Measurements from ENCODE around the gene PPIL4.

PPIL4 gene

DNA sequence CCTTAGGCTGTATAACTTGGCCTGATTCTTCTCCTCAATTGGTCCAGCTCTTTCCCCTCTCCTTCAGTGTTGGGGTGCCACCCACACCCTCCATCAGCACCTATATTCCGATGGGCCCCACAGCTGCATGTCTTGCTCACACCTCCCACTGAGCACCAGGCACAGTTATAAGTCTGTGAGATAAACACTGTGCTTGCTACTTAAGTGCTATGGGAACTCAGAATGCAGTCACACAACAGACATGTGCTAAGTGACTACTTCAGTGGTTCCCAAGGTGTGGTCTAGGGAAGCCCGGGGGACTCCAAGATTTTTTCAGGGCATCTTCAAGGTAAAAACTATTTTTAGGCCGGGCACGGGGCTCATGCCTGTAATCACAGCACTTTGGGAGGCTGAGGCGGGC, 68.3 kb downstream of the PPIL4 start:
- no peak for DNase-seq
- no peak overlapping the region for H3K27ac Mint-ChIP-seq
- peaks cover 3% of the 10 kb centered on the region for H3K27me3 Mint-ChIP-seq (ENCODE audit: low read depth, poor library complexity)
- H3K9me3 Mint-ChIP-seq = no peaks in the 10 kb centered on the region
- no peak overlapping the region for H3K4me3 Mint-ChIP-seq
- peaks cover 41% of the 10 kb centered on the region for H3K4me1 Mint-ChIP-seq
- H3K36me3 Mint-ChIP-seq (ENCODE audit: low read depth) = no peaks in the 10 kb centered on the region
- TF ChIP-seq, protein P1, sequence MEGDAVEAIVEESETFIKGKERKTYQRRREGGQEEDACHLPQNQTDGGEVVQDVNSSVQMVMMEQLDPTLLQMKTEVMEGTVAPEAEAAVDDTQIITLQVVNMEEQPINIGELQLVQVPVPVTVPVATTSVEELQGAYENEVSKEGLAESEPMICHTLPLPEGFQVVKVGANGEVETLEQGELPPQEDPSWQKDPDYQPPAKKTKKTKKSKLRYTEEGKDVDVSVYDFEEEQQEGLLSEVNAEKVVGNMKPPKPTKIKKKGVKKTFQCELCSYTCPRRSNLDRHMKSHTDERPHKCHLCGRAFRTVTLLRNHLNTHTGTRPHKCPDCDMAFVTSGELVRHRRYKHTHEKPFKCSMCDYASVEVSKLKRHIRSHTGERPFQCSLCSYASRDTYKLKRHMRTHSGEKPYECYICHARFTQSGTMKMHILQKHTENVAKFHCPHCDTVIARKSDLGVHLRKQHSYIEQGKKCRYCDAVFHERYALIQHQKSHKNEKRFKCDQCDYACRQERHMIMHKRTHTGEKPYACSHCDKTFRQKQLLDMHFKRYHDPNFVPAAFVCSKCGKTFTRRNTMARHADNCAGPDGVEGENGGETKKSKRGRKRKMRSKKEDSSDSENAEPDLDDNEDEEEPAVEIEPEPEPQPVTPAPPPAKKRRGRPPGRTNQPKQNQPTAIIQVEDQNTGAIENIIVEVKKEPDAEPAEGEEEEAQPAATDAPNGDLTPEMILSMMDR (IDR thresholded peaks at IDR 0.05) = no peak

DNA sequence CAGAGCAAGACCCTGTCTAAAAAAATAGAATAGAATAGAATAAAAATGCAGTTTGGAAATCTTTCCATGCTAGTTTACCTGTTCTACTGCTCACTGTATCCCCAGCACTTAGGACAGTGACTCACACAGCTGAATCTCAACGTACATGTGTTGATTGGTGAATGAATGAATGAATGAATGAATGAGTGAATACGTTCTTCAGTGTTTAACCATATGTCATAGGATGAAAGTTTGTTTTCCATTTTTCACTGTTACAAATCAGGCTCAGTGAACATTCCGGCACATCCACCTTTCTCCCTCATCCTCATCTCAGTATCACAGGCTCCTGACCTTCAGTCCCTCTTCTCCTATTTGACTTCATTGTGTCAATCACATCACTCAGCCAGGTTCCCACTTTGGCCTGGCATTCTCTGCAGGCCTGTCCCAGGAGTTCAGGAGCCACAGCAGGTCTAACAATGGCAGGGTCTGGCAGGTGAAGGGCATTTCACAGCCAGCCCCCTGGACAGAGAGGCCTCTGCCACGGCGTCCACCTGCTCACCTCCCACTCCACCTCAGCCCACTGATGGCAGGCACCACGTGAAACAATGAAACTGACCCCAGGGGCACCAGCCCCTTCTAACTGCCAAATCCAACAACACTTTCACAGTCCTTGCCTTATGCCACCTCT, 68.9 kb downstream of the PPIL4 start:
- H3K9me3 Mint-ChIP-seq = no peaks in the 10 kb centered on the region
- H3K27me3 Mint-ChIP-seq (ENCODE audit: low read depth, poor library complexity) = peaks cover 3% of the 10 kb centered on the region
- H3K36me3 Mint-ChIP-seq (ENCODE audit: low read depth) = no peaks in the 10 kb centered on the region
- no peak overlapping the region for H3K27ac Mint-ChIP-seq
- H3K4me3 Mint-ChIP-seq = no peak overlapping the region
- H3K4me1 Mint-ChIP-seq = peaks cover 35% of the 10 kb centered on the region
- TF ChIP-seq, protein P1 (IDR thresholded peaks at IDR 0.05) = no peak
- DNase-seq = no peak

DNA sequence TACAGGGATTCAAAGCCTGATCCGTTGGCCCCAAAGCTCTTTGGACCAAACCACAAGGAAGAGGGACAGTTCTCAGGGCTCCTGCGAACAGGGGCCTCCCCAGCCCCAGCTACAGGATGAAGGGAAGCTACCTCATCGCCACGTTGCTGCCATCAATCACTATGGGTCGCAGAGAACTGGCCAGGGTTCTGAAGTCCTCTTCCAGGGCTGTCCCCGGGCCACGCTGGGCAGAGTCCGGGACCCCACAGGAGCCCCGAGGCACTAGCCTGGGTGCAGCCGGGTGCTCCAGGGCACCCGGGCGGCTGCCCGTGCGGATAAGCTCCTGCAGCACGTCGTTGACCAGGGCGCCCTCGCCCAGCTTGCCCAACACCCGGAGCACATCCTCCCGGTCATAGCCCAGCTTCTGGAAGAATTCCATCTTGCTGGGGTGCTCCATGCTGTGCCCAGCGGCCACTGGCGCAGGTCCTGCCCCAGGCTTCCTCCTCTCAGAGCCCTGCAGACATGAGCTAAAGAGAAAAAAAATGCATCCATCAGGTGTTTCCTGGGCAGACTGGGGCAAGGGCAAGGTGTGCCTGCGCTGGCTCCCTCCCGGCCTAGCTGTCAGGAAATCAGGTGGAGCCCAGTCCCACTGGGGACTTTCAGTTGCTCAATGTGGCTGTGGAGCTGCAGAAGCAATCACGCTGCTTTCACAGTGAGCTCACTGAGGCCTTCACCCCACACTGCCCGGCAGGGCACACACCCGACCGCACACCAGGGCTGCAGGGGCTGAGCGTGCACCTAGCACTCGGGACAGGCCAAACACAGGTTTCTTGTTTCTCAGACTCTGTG, 71.5 kb downstream of the PPIL4 start:
- Mint-ChIP-seq H3K27ac (no peak overlapping the region), H3K4me3 (no peak overlapping the region), H3K9me3 (no peaks in the 10 kb centered on the region), H3K4me1 (peaks cover 19% of the 10 kb centered on the region), H3K27me3 (ENCODE audit: low read depth, poor library complexity) (peaks cover 3% of the 10 kb centered on the region), H3K36me3 (ENCODE audit: low read depth) (no peaks in the 10 kb centered on the region)
- DNase-seq = no peak
- TF ChIP-seq, protein P1 (IDR thresholded peaks at IDR 0.05) = no peak

DNA sequence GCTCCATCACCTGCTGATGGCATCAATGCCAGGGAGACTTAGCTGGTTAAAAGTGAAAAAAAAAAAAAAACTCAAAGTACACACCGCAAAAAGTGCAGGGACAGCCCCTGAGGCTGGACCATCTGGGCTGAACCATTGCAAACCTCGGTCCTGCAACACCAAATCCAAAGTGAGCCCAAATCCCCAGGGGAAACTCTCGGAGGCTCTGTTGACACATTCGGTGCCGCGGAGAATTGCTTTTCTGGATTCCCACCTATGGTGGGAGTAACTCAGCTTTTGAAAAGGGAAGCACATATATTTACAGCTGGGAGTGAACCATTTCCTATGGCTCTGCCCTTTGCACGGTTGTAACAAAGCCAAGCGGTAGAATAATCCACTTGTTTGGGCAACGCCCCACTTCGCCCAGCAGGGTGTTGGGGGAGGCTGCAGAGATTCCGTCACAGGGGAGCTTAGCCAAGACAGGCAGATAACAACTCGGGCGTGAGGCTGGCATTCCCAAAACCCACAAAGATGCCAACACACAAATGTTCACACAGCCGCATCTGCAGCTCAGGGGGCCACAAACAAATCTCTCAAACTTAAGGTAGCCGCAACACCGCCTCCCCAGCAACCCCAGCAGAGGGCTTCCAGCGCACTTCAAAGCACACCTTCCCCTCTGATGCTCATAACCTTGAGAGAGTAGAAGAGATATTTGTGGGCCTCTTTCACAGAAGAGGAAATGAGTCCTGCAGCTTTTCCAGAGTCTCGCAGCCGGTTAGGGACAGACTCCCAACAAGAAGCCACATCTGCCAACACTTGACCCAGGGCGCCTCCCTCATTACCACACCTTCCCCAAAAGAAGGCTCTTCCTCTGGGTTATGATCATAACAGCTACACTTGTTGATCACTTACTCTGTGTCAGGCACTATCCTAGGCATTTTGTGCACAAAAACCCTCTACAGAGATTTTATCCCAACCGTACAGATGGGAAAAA, 72.5 kb downstream of the PPIL4 start:
- no peaks in the 10 kb centered on the region for H3K9me3 Mint-ChIP-seq
- peaks cover 24% of the 10 kb centered on the region for H3K4me1 Mint-ChIP-seq
- no peak for DNase-seq
- no peaks in the 10 kb centered on the region for H3K36me3 Mint-ChIP-seq (ENCODE audit: low read depth)
- TF ChIP-seq, protein P1 (IDR thresholded peaks at IDR 0.05) = no peak
- no peak overlapping the region for H3K4me3 Mint-ChIP-seq
- peaks cover 4% of the 10 kb centered on the region for H3K27me3 Mint-ChIP-seq (ENCODE audit: low read depth, poor library complexity)
- H3K27ac Mint-ChIP-seq = peak overlapping the region; percentile 77

DNA sequence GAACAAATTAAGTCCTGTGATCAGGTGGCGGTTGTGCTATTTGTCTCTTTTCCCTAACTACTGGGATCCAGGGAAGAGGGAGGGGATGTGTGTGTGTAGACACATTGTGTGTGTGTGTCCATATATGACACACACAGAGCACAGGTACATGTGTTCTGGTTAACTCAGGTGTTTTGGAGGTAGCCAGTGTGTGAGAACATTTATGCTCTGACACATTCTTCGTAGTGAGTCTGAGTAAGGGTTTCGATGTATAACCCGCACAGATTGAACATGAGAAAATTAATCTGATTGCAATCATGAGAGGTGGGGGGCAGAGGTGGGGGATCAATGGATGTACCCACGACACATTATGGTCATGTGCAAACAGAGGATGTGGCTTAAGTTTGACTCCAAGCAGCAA, 73.6 kb downstream of the PPIL4 start:
- Mint-ChIP-seq H3K4me3 (no peak overlapping the region), H3K4me1 (peaks cover 32% of the 10 kb centered on the region), H3K9me3 (no peaks in the 10 kb centered on the region), H3K27ac (no peak overlapping the region), H3K36me3 (ENCODE audit: low read depth) (no peaks in the 10 kb centered on the region), H3K27me3 (ENCODE audit: low read depth, poor library complexity) (peaks cover 7% of the 10 kb centered on the region)
- DNase-seq = no peak
- TF ChIP-seq, protein P1 (IDR thresholded peaks at IDR 0.05) = no peak
